GM12878 (cell line): ENCODE measurements around the gene SOS1. TPM values are rescaled to one million over a fixed set of nuclear protein-coding genes. Genes with fewer than 3 reads are reported as not detected.

Source experiments
- ATAC-seq: fragments of 200-7000 bp; cut with Tn5 transposase; 3 replicates; pipeline ENCODE4 v1.9.1; 2020; ENCODE audit warnings: mild to moderate bottlenecking, moderate library complexity
- BruUV-seq: library from RNA; stranded (reverse); fragments of 400-500 nt; replicated peaks from 2 replicates; lab custom pipeline; 2021; lab: Mats Ljungman, UMichigan
- CTCF ChIA-PET: fragments of 300-600 bp; sonication (Branson Sonifier 250); formaldehyde crosslinking; extraction: SDS; loops from one replicate; lab custom pipeline; 2021; ENCODE audit warnings: inconsistent platforms; lab: Yijun Ruan, JAX
- POLR2A ChIA-PET: fragments of 350-600 bp; formaldehyde crosslinking; extraction: SDS; loops from one replicate; lab custom pipeline; 2021; ENCODE audit warnings: inconsistent platforms; lab: Charles Lee
- RAD21 ChIA-PET: fragments of 300-600 bp; sonication (Branson Sonifier 250); formaldehyde crosslinking; loops from one replicate; lab custom pipeline; 2023; ENCODE audit warnings: antibody characterized with exemption; ENCODE audit not compliant: unreplicated experiment; lab: Charles Lee
- SMC1A ChIA-PET: fragments of 300-600 bp; sonication (Branson Sonifier 250); formaldehyde crosslinking; loops from one replicate; lab custom pipeline; 2023; ENCODE audit not compliant: unreplicated experiment, uncharacterized antibody; lab: Charles Lee
- DNase-seq: peaks from one replicate; pipeline ENCODE4 v3.0.0-alpha.2; 2011; ENCODE audit warnings: low read depth, low spot score
- FAIRE-seq: peaks from 3 replicates; lab custom pipeline; 2011; peaks lifted over from hg19 to GRCh38; lab: Jason Lieb, UNC
- H2AFZ ChIP-seq: 2 replicates; pipeline ENCODE4 v1.6.0; 2011; ENCODE audit warnings: low read depth, low read length, control low read depth; ENCODE audit not compliant: control insufficient read depth
- H3K27ac ChIP-seq: 2 replicates; pipeline ENCODE4 v1.5.1; 2011; ENCODE audit warnings: control low read depth; ENCODE audit not compliant: control insufficient read depth, insufficient read depth
- H3K27me3 ChIP-seq, 2 experiments: replicated peaks in 1 of 2; 2 replicates each; pipeline versions ENCODE4 v1.6.0 to v1.6.1; 2011; ENCODE audit warnings: low read length in 1 of 2; ENCODE audit not compliant: control insufficient read depth in 2 of 2, insufficient read depth in 2 of 2
- H3K36me3 ChIP-seq, 2 experiments: 2 replicates each; pipeline ENCODE4 v1.5.1; 2011; ENCODE audit warnings: low read length in 1 of 2; ENCODE audit not compliant: control insufficient read depth in 2 of 2, insufficient read depth in 2 of 2
- H3K4me1 ChIP-seq: 2 replicates; pipeline ENCODE4 v1.6.1; 2011; ENCODE audit warnings: mild to moderate bottlenecking, low read length, moderate library complexity, mixed read lengths; ENCODE audit not compliant: control insufficient read depth, insufficient read depth
- H3K4me2 ChIP-seq: 2 replicates; pipeline ENCODE4 v1.6.0; 2011; ENCODE audit warnings: control low read depth; ENCODE audit not compliant: control insufficient read depth, insufficient read depth
- H3K4me3 ChIP-seq: fragments of 200-600 bp; sonication (generic); 2 replicates; pipeline ENCODE4 v1.5.1; 2016
- H3K79me2 ChIP-seq: 2 replicates; pipeline ENCODE4 v1.6.0; 2011; ENCODE audit warnings: low read length; ENCODE audit not compliant: control insufficient read depth, insufficient read depth
- H3K9ac ChIP-seq: 2 replicates; pipeline ENCODE4 v1.8.0; 2011; ENCODE audit warnings: low read length, control low read depth, mixed read lengths; ENCODE audit not compliant: control insufficient read depth, insufficient read depth
- H3K9me3 ChIP-seq: replicated peaks from 3 replicates; pipeline ENCODE4 v1.5.1; 2011; ENCODE audit warnings: mild to moderate bottlenecking, low read length; ENCODE audit not compliant: control insufficient read depth, insufficient read depth
- H4K20me1 ChIP-seq: 2 replicates; pipeline ENCODE4 v1.6.0; 2011; ENCODE audit not compliant: control insufficient read depth, insufficient read depth
- ASH2L ChIP-seq: fragments of 300-600, 200-600 bp; sonication (generic); IDR thresholded peaks from 2 replicates; pipeline ENCODE4 v1.6.1; 2017; ENCODE audit warnings: low read depth, mild to moderate bottlenecking, borderline replicate concordance
- CBX3 ChIP-seq: fragments of 200-600 bp; sonication (generic); IDR thresholded peaks from 2 replicates; pipeline ENCODE4 v1.6.1; 2016; ENCODE audit warnings: low read depth, borderline replicate concordance
- CBX5 ChIP-seq: sonication (generic); IDR thresholded peaks from 2 replicates; pipeline ENCODE4 v1.6.1; 2016; ENCODE audit warnings: low read depth, moderate library complexity, mild to moderate bottlenecking, inconsistent platforms
- CEBPZ ChIP-seq: fragments of 150-350 bp; IDR thresholded peaks from 2 replicates; pipeline ENCODE4 v1.6.1; 2016; ENCODE audit warnings: low read depth, low read length
- CHD2 ChIP-seq: IDR thresholded peaks from 2 replicates; pipeline ENCODE4 v1.6.1; 2011; ENCODE audit warnings: low read depth, low read length, improper control_type of control experiment, borderline replicate concordance
- CREM ChIP-seq: IDR thresholded peaks from 2 replicates; pipeline ENCODE4 v1.6.1; 2014; ENCODE audit warnings: antibody characterized with exemption, low read depth
- E4F1 ChIP-seq: fragments of 450-650 bp; IDR thresholded peaks from 2 replicates; pipeline ENCODE4 v1.6.1; 2018; ENCODE audit warnings: borderline replicate concordance, mild to moderate bottlenecking; ENCODE audit not compliant: partially characterized antibody
- EED ChIP-seq: sonication (generic); IDR thresholded peaks from 2 replicates; pipeline ENCODE4 v1.6.1; 2016; ENCODE audit warnings: antibody characterized with exemption, low read depth
- IRF4 ChIP-seq: IDR thresholded peaks from 2 replicates; pipeline ENCODE4 v1.6.1; 2011; ENCODE audit warnings: low read depth, low read length
- LARP7 ChIP-seq: fragments of 450-650 bp; IDR thresholded peaks from 2 replicates; pipeline ENCODE4 v1.6.1; 2017; ENCODE audit warnings: mild to moderate bottlenecking
- MAX ChIP-seq: IDR thresholded peaks from 2 replicates; pipeline ENCODE4 v1.6.1; 2012; ENCODE audit warnings: low read depth, low read length, improper control_type of control experiment
- MTA3 ChIP-seq: IDR thresholded peaks from 2 replicates; pipeline ENCODE4 v1.6.1; 2012; ENCODE audit warnings: low read length, inconsistent platforms, borderline replicate concordance
- MYC ChIP-seq: IDR thresholded peaks from 2 replicates; pipeline ENCODE4 v1.6.1; 2011; ENCODE audit warnings: mild to moderate bottlenecking, low read length, moderate library complexity, inconsistent platforms; ENCODE audit not compliant: insufficient read depth, insufficient replicate concordance, insufficient read length, severe bottlenecking
- NR2F1 ChIP-seq: fragments of 450-650 bp; conservative IDR thresholded peaks from 2 replicates; pipeline ENCODE4 v1.6.1; 2017; ENCODE audit warnings: mild to moderate bottlenecking
- NRF1 ChIP-seq: conservative IDR thresholded peaks from 2 replicates; pipeline ENCODE4 v1.6.1; 2011; ENCODE audit warnings: mild to moderate bottlenecking, low read depth, low read length, improper control_type of control experiment
- SMAD1 ChIP-seq: fragments of 450-650 bp; IDR thresholded peaks from 2 replicates; pipeline ENCODE4 v1.6.1; 2018; ENCODE audit warnings: mild to moderate bottlenecking, low read depth; ENCODE audit not compliant: partially characterized antibody
- SRF ChIP-seq, 2 experiments: IDR thresholded peaks; 2 replicates each; pipeline ENCODE4 v1.6.1; 2011; ENCODE audit warnings: low read depth in 2 of 2, low read length in 2 of 2, mild to moderate bottlenecking in 1 of 2, moderate library complexity in 1 of 2
- STAT1 ChIP-seq: fragments of 450-650 bp; conservative IDR thresholded peaks from 2 replicates; pipeline ENCODE4 v1.6.1; 2014; ENCODE audit warnings: antibody characterized with exemption, mild to moderate bottlenecking
- ZSCAN29 ChIP-seq: fragments of 450-650 bp; IDR thresholded peaks from 2 replicates; pipeline ENCODE4 v1.6.1; 2017; ENCODE audit warnings: mild to moderate bottlenecking, moderate library complexity
- WGBS: methylation state at CpG from one replicate; pipeline ENCODE4 v1.1.6; 2016; ENCODE audit warnings: low lambda C conversion rate; ENCODE audit not compliant: insufficient replicate concordance, insufficient coverage; ENCODE audit errors: missing lambda C conversion rate; 5-methylcytosine and 5-hydroxymethylcytosine counted together
- in situ Hi-C: fragments of 300-500 bp; cut with MboI; formaldehyde crosslinking; loops from 9 replicates; pipeline ENCODE4 v1.14.3; 2018; ENCODE audit warnings: mixed read lengths
- intact Hi-C: fragments of 100-400 bp; cut with micrococcal nuclease; formaldehyde crosslinking; loops from one replicate; pipeline ENCODE4 v1.14.2; 2022; ENCODE audit not compliant: unreplicated experiment
- polyA plus RNA-seq, 11 experiments: library from polyadenylated mRNA; depleted of rRNA in 4 of 11; unstranded in 6 of 11; stranded (reverse) in 5 of 11; fragments of >200 nt; fragmentation: Nextera tagmentation in 4 of 11; fragmentation: Illumina TruSeq in 1 of 11; extraction: Ambion mirVana in 4 of 11; extraction: Trizol in 1 of 11; gene quantifications; 1 replicate in 1 of 11; 2 replicates in 10 of 11; pipeline versions ENCODE4 v1.2.1 to v1.2.3, GENCODE V29; 2011 to 2016; ENCODE audit warnings: inconsistent platforms in 2 of 11, missing spikeins in 2 of 11, low read depth in 1 of 11
- total RNA-seq, 4 experiments: library from RNA; depleted of rRNA in 3 of 4; stranded (reverse); fragments of >200 nt in 3 of 4; fragmentation: Illumina TruSeq in 1 of 4; extraction: Trizol in 1 of 4; gene quantifications; 2 replicates each; pipeline versions ENCODE4 v1.2.1 to v1.2.3, GENCODE V29; 2013 to 2021

The SOS1 gene
- total and polyA plus RNA-seq, 10 of the 15 experiments (the other 5 are each of a cell fraction or from before 2014, with no cell fraction given): 2.1 to 24.1 (median 8.5) TPM

GRCh38 chr2:38966006-38966405, 154.8 kb downstream of the SOS1 start:
- Histone ChIP-seq H3K27me3 (peaks cover under 1 to 4% of the 10 kb centered on the region in 2 experiments; a peak in 2 of 4 replicates), H3K79me2 (no peaks in the 10 kb centered on the region), H3K9ac (no peak overlapping the region), H3K27ac (no peak overlapping the region), H3K4me3 (no peak overlapping the region), H3K9me3 (no peaks in the 10 kb centered on the region), H3K4me2 (no peak overlapping the region), H3K36me3 (no peaks in the 10 kb centered on the region), H4K20me1 (no peaks in the 10 kb centered on the region), H3K4me1 (no peaks in the 10 kb centered on the region), H2AFZ (no peak overlapping the region)
- SMC1A ChIA-PET: interaction anchor here (0.7 kb wide), 1 partner anchor 129 kb away, joined by 4 read pairs; no protein-coding TSS in a partner anchor
- in situ Hi-C loops (no loop called here), intact Hi-C loops (no loop called here)
- no TSS peak for BruUV-seq
- CTCF ChIA-PET: no interaction called here
- WGBS: 94% methylated on average over 5 of the region's 5 CpGs
- no peak for FAIRE-seq
- POLR2A ChIA-PET: no interaction called here
- RAD21 ChIA-PET: no interaction called here
- no peak for ATAC-seq
- no peak for TF ChIP-seq CBX3
- no peak for TF ChIP-seq CREM
- TF ChIP-seq MYC: no peak
- TF ChIP-seq SRF (IDR thresholded peaks at IDR 0.05; ENCODE audit: low read depth in 2 of 2, low read length in 2 of 2): no peak
- no peak for TF ChIP-seq ZSCAN29
- TF ChIP-seq ASH2L: no peak
- TF ChIP-seq CEBPZ: no peak
- TF ChIP-seq NR2F1: no peak
- TF ChIP-seq NRF1: no peak
- no peak for TF ChIP-seq E4F1
- TF ChIP-seq MTA3: no peak
- TF ChIP-seq LARP7: no peak
- TF ChIP-seq CBX5: no peak
- no peak for TF ChIP-seq STAT1
- no peak for TF ChIP-seq EED
- TF ChIP-seq SMAD1: no peak
- TF ChIP-seq MAX: no peak
- TF ChIP-seq IRF4: no peak
- TF ChIP-seq CHD2: no peak
- DNase-seq: no peak
